HUES64 (cell line): ENCODE data around the gene LSM12.
A peak's percentile ranks its signal among the peaks of the same experiment; 100 is the strongest.
"Not testable (repeated sequence)": the region's sequence is repeated elsewhere in the genome, so short reads cannot be mapped to it uniquely, and the experiment has no call there.

Source experiments
- H3K27ac ChIP-seq: 2 replicates; pipeline ENCODE4 v1.7.0; 2013; ENCODE audit warnings: low read depth, low read length, inconsistent platforms
- H3K27me3 ChIP-seq: 2 replicates; pipeline ENCODE4 v1.6.1; 2013; ENCODE audit warnings: mild to moderate bottlenecking, low read length; ENCODE audit not compliant: insufficient read depth
- H3K36me3 ChIP-seq: 2 replicates; pipeline ENCODE4 v1.6.1; 2013; ENCODE audit warnings: mild to moderate bottlenecking, low read length; ENCODE audit not compliant: insufficient read depth
- H3K4me1 ChIP-seq: 2 replicates; pipeline ENCODE4 v1.6.1; 2013; ENCODE audit warnings: mild to moderate bottlenecking, low read length, moderate library complexity; ENCODE audit not compliant: insufficient read depth
- H3K4me3 ChIP-seq: 2 replicates; pipeline ENCODE4 v1.5.1; 2013; ENCODE audit warnings: mild to moderate bottlenecking, low read length, moderate library complexity
- H3K9ac ChIP-seq: 2 replicates; pipeline ENCODE4 v1.6.1; 2013; ENCODE audit warnings: mild to moderate bottlenecking, low read depth, low read length
- H3K9me3 ChIP-seq: 2 replicates; pipeline ENCODE4 v1.6.1; 2013; ENCODE audit warnings: low read depth, low read length; ENCODE audit not compliant: insufficient read depth
- WGBS: fragments of 150-250, 120-280 bp; methylation state at CpG from one replicate; pipeline ENCODE4 v1.1.7; 2013; ENCODE audit warnings: missing lambda C conversion rate; 5-methylcytosine and 5-hydroxymethylcytosine counted together

LSM12 gene

GRCh38 chr17:44033861-44034408 is 32.5 kb downstream of the LSM12 start:
- 97% methylated on average over 3 of the region's 3 CpGs for WGBS

GRCh38 chr17:44030482-44030881 is 36.0 kb downstream of the LSM12 start:
- Histone ChIP-seq H3K27ac (no peak overlapping the region), H3K4me3 (no peak overlapping the region), H3K9ac (no peak overlapping the region), H3K36me3 (peaks cover 60% of the 10 kb centered on the region), H3K4me1 (no peaks in the 10 kb centered on the region), H3K9me3 (no peaks in the 10 kb centered on the region), H3K27me3 (no peaks in the 10 kb centered on the region)
- 97% methylated on average over 3 of the region's 3 CpGs for WGBS

More at GRCh38 chr17:44033861-44034408, 32.5 kb downstream of the LSM12 start:
- no peaks in the 10 kb centered on the region for H3K27me3 ChIP-seq
- H3K4me3 ChIP-seq: no peak overlapping the region
- H3K27ac ChIP-seq: no peak overlapping the region
- peaks cover 80% of the 10 kb centered on the region for H3K36me3 ChIP-seq
- H3K4me1 ChIP-seq: no peaks in the 10 kb centered on the region
- H3K9ac ChIP-seq: no peak overlapping the region
- H3K9me3 ChIP-seq: no peaks in the 10 kb centered on the region

GRCh38 chr17:44029736-44030135 is 36.7 kb downstream of the LSM12 start:
- Histone ChIP-seq H3K4me1 (no peaks in the 10 kb centered on the region), H3K27ac (no peak overlapping the region), H3K36me3 (peaks cover 60% of the 10 kb centered on the region), H3K27me3 (no peaks in the 10 kb centered on the region), H3K4me3 (no peak overlapping the region), H3K9ac (no peak overlapping the region), H3K9me3 (no peaks in the 10 kb centered on the region)
- WGBS: 90% methylated on average over 5 of the region's 5 CpGs

GRCh38 chr17:44024853-44025252 is 41.6 kb downstream of the LSM12 start:
- H3K36me3 ChIP-seq: peaks cover 26% of the 10 kb centered on the region
- no peak overlapping the region for H3K4me3 ChIP-seq
- H3K9ac ChIP-seq: no peak overlapping the region
- no peak overlapping the region for H3K27ac ChIP-seq
- no peaks in the 10 kb centered on the region for H3K27me3 ChIP-seq
- no peaks in the 10 kb centered on the region for H3K4me1 ChIP-seq
- 88% methylated on average over 4 of the region's 4 CpGs for WGBS
- no peaks in the 10 kb centered on the region for H3K9me3 ChIP-seq

GRCh38 chr17:44024271-44024663 is 42.2 kb downstream of the LSM12 start:
- H3K4me1 ChIP-seq: no peaks in the 10 kb centered on the region
- H3K27me3 ChIP-seq: no peaks in the 10 kb centered on the region
- H3K4me3 ChIP-seq: no peak overlapping the region
- H3K36me3 ChIP-seq: peaks cover 21% of the 10 kb centered on the region
- no peak overlapping the region for H3K27ac ChIP-seq
- H3K9me3 ChIP-seq: no peaks in the 10 kb centered on the region
- no peak overlapping the region for H3K9ac ChIP-seq
- WGBS: 94% methylated on average over 6 of the region's 6 CpGs

- H3K9ac ChIP-seq: no peak overlapping the region
- H3K36me3 ChIP-seq: peaks cover 15% of the 10 kb centered on the region
- H3K27ac ChIP-seq: no peak overlapping the region
- H3K9me3 ChIP-seq: no peaks in the 10 kb centered on the region
- no peaks in the 10 kb centered on the region for H3K27me3 ChIP-seq
- 95% methylated on average over 22 of the region's 22 CpGs for WGBS
- no peak overlapping the region for H3K4me3 ChIP-seq
- no peaks in the 10 kb centered on the region for H3K4me1 ChIP-seq
These were observed 42.8 kb downstream of the LSM12 start for GRCh38 chr17:44023545-44024270.

- 0 out of 2 replicates have a peak, but pooled peaks cover 8% of the 10 kb centered on the region for H3K36me3 ChIP-seq
- no peak overlapping the region for H3K27ac ChIP-seq
- H3K4me1 ChIP-seq: no peaks in the 10 kb centered on the region
- WGBS: 95% methylated on average over 2 of the region's 2 CpGs
- no peak overlapping the region for H3K4me3 ChIP-seq
- H3K27me3 ChIP-seq: no peaks in the 10 kb centered on the region
- no peak overlapping the region for H3K9ac ChIP-seq
- H3K9me3 ChIP-seq: no peaks in the 10 kb centered on the region
These were observed 44.2 kb downstream of the LSM12 start for GRCh38 chr17:44022246-44022645.

- not testable (repeated sequence) for H3K36me3 ChIP-seq, H3K9ac ChIP-seq, H3K4me3 ChIP-seq, H3K9me3 ChIP-seq, H3K27ac ChIP-seq, H3K27me3 ChIP-seq, H3K4me1 ChIP-seq
- WGBS: 90% methylated on average over 5 of the region's 7 CpGs
These were observed 45.2 kb downstream of the LSM12 start for GRCh38 chr17:44021227-44021626.

- WGBS: 1% methylated on average over 43 of the region's 43 CpGs
- H3K4me1 ChIP-seq: 0 out of 2 replicates have a peak, but pooled peaks cover 4% of the 10 kb centered on the region
- peaks cover 15% of the 10 kb centered on the region for H3K36me3 ChIP-seq
- no peaks in the 10 kb centered on the region for H3K9me3 ChIP-seq
- peak within 1 kb of the TSS; percentile 95 for H3K9ac ChIP-seq
- H3K27ac ChIP-seq: peak within 1 kb of the TSS; percentile 93
- H3K27me3 ChIP-seq: no peaks in the 10 kb centered on the region
- H3K4me3 ChIP-seq: peak within 1 kb of the TSS; percentile 93
These were observed 51.9 kb downstream of the LSM12 start, which contains the start of gene TMEM101 for GRCh38 chr17:44014437-44015172. TMEM101 (minus strand) TSS chr17:44014963; CDS start chr17:44014952, 11 bp downstream.

- WGBS: 11% methylated on average over 12 of the region's 12 CpGs
- H3K4me3 ChIP-seq: peak overlapping the region; percentile 93
- H3K4me1 ChIP-seq: 0 out of 2 replicates have a peak, but pooled peaks cover 4% of the 10 kb centered on the region
These were observed 52.4 kb downstream of the LSM12 start for GRCh38 chr17:44014133-44014436.

GRCh38 chr17:44012874-44013273 is 53.6 kb downstream of the LSM12 start:
- H3K9ac ChIP-seq: no peak overlapping the region
- 98% methylated on average over 14 of the region's 14 CpGs for WGBS

More at GRCh38 chr17:44014133-44014436, 52.4 kb downstream of the LSM12 start:
- Histone ChIP-seq H3K9ac (peak overlapping the region; percentile 95), H3K27ac (peak overlapping the region; percentile 93), H3K9me3 (no peaks in the 10 kb centered on the region), H3K27me3 (no peaks in the 10 kb centered on the region), H3K36me3 (peaks cover 15% of the 10 kb centered on the region)

More at GRCh38 chr17:44012874-44013273, 53.6 kb downstream of the LSM12 start:
- H3K4me3 ChIP-seq: no peak overlapping the region
- H3K27ac ChIP-seq: no peak overlapping the region
- H3K36me3 ChIP-seq: peaks cover 15% of the 10 kb centered on the region
- H3K27me3 ChIP-seq: no peaks in the 10 kb centered on the region
- no peaks in the 10 kb centered on the region for H3K9me3 ChIP-seq
- H3K4me1 ChIP-seq: peaks cover 9% of the 10 kb centered on the region; the same call in 1 of the 2 replicates
